Right lobe of liver (tissue), 4 donors: Measurements from ENCODE around the gene SLC17A7.

Experiments
- CTCF ChIP-seq, 4 donors: fragments of 200-600 bp in 3 of 4; fragments of 450-650 bp in 1 of 4; IDR thresholded peaks; one replicate each; pipeline versions ENCODE4 v1.5.1 to v1.8.0; 2016 to 2022; ENCODE audit warnings: antibody characterized with exemption in 4 of 4, mild to moderate bottlenecking in 2 of 4
- POLR2A ChIP-seq: fragments of 450-650 bp; IDR thresholded peaks from one replicate; pipeline ENCODE4 v1.6.1; 2017; ENCODE audit warnings: antibody characterized with exemption, mild to moderate bottlenecking
- donor health status: DM: no; HTN: no; CAD: no.
- donor health status: DM: no; HTN: no; CAD: no.
- donor health status: DM: no; HTN: yes; CAD: no.

GRCh38 chr19:49481020-49481683 is 39.8 kb upstream of the SLC17A7 start:
- no peak for TF ChIP-seq CTCF (IDR thresholded peaks at IDR 0.05)
- no peak for TF ChIP-seq POLR2A
